ENCODE data around the gene RAD51B.

Gene RAD51B

GRCh38 chr14:68501171-68501570, 681.6 kb downstream of the RAD51B start:
- DNase-seq (ENCODE audit: low read depth in 1 of 2, low spot score in 1 of 2), result no peak
- Histone ChIP-seq H3K27me3 (ENCODE audit: insufficient read depth, poor library complexity, severe bottlenecking) (no peaks in the 10 kb centered on the region), H3K4me3 (replicated peaks; ENCODE audit: insufficient read depth, low read length) (no peak overlapping the region), H3K27ac (replicated peaks) (no peak overlapping the region)
- TF ChIP-seq SPI1 (IDR thresholded peaks at IDR 0.05; ENCODE audit: borderline replicate concordance, low read depth), result no peak

GRCh38 chr14:68501614-68502052, 682.1 kb downstream of the RAD51B start:
- no peak for TF ChIP-seq GABPA (IDR thresholded peaks at IDR 0.05; ENCODE audit: low read depth)
- no peak for TF ChIP-seq SPI1 (IDR thresholded peaks at IDR 0.05; ENCODE audit: borderline replicate concordance, low read depth)
- TF ChIP-seq CTCF (IDR thresholded peaks at IDR 0.05; ENCODE audit: insufficient read depth, low read length), result no peak
- TF ChIP-seq REST (IDR thresholded peaks at IDR 0.05; ENCODE audit: insufficient replicate concordance, low read depth), result no peak
- TF ChIP-seq POLR2AphosphoS5 (IDR thresholded peaks at IDR 0.05; ENCODE audit: low read depth), result no peak
- no peak for DNase-seq (ENCODE audit: low read depth in 1 of 2, low spot score in 1 of 2)
- no peaks in the 10 kb centered on the region for H3K27me3 ChIP-seq (ENCODE audit: insufficient read depth, poor library complexity, severe bottlenecking)
- no peak overlapping the region for H3K4me3 ChIP-seq (replicated peaks; ENCODE audit: insufficient read depth, low read length)
- H3K27ac ChIP-seq (replicated peaks), result no peak overlapping the region

- Histone ChIP-seq H3K27me3 (ENCODE audit: insufficient read depth, poor library complexity, severe bottlenecking) (no peaks in the 10 kb centered on the region), H3K4me3 (replicated peaks; ENCODE audit: insufficient read depth, low read length) (no peak overlapping the region), H3K27ac (replicated peaks) (no peak overlapping the region)
- no peak for DNase-seq (ENCODE audit: low read depth in 1 of 2, low spot score in 1 of 2)
- TF ChIP-seq POLR2AphosphoS5 (IDR thresholded peaks at IDR 0.05; ENCODE audit: low read depth), result no peak
- TF ChIP-seq CTCF (IDR thresholded peaks at IDR 0.05; ENCODE audit: insufficient read depth, low read length), result no peak
- no peak for TF ChIP-seq GABPA (IDR thresholded peaks at IDR 0.05; ENCODE audit: low read depth)
- TF ChIP-seq SPI1 (IDR thresholded peaks at IDR 0.05; ENCODE audit: borderline replicate concordance, low read depth), result no peak
- TF ChIP-seq REST (IDR thresholded peaks at IDR 0.05; ENCODE audit: insufficient replicate concordance, low read depth), result no peak
Measured at GRCh38 chr14:68502230-68502629, 682.7 kb downstream of the RAD51B start.

GRCh38 chr14:68503186-68503825, 683.7 kb downstream of the RAD51B start:
- Histone ChIP-seq H3K4me3 (replicated peaks; ENCODE audit: insufficient read depth, low read length) (no peak overlapping the region), H3K27me3 (ENCODE audit: insufficient read depth, poor library complexity, severe bottlenecking) (no peaks in the 10 kb centered on the region), H3K27ac (replicated peaks) (no peak overlapping the region)
- no peak for TF ChIP-seq GABPA (IDR thresholded peaks at IDR 0.05; ENCODE audit: low read depth)
- TF ChIP-seq SPI1 (IDR thresholded peaks at IDR 0.05; ENCODE audit: borderline replicate concordance, low read depth), result no peak
- no peak for TF ChIP-seq REST (IDR thresholded peaks at IDR 0.05; ENCODE audit: insufficient replicate concordance, low read depth)
- no peak for TF ChIP-seq CTCF (IDR thresholded peaks at IDR 0.05; ENCODE audit: insufficient read depth, low read length)
- DNase-seq (ENCODE audit: low read depth in 1 of 2, low spot score in 1 of 2), result no peak

Measured in HL-60 (cell line).